Fibroblast of skin of left biceps (primary cell): ENCODE measurements around the gene BNC2.

Source experiments
- DNase-seq, 2 experiments: peaks; one replicate each; pipeline ENCODE4 v3.0.0-alpha.2; 2013; ENCODE audit warnings: low read depth in 2 of 2

BNC2 gene

GRCh38 chr9:16715404-16715803 lies 155.1 kb downstream of the BNC2 start:
- peak; percentile 89 to 91 for DNase-seq

DNA sequence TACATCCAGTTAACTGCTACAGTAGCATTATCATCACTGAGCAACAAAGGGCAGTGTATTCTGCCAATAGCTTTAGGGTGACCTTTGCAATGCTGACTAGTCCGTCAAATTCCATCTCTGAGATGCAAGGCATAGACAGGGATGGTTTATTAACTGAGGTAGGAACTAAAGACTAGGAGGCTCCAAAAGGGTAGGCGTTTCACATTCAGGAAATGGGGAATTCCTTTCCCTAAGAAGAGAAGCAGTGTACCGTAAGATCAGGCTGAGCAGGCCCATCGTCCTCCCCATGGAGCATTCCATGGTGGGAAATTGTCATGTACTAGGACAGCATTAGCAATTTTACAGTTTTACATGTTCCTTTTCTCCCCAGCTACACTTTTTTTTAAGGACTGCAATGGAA lies 157.7 kb downstream of the BNC2 start:
- no peak for DNase-seq

- DNase-seq = no peak
These were observed 159.6 kb downstream of the BNC2 start for GRCh38 chr9:16710888-16711287.

- DNase-seq = no peak
These were observed 160.5 kb downstream of the BNC2 start for GRCh38 chr9:16709924-16710323.

- DNase-seq = no peak
These were observed 161.6 kb downstream of the BNC2 start for GRCh38 chr9:16708656-16709435.

DNA sequence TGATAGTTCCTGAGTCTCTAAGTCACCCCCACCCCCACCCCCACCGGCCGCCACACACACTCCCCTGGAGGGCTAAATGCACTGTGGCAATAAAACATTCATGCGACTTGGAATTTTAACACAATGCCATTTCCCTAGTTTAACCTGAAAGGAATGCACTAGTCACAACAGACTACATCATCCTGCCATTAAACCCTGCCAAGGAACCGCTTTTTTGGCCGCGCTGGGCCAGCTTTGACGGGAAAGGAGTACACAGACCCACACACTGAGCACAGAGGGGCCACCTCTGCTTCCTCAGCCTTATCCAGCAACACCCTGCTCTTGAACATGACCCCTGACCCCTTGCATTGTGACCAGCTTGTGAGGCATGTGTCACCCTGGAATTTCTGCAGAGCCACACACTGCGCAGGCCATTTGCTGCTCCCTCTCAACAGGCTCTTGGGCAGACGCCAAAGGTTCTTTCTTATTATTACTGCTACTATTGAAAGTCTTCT lies 165.3 kb downstream of the BNC2 start:
- peak; percentile 94 to 95 for DNase-seq

- DNase-seq = peak in 1 of 2 experiments; percentile 61
These were observed 166.1 kb downstream of the BNC2 start for GRCh38 chr9:16704116-16705110.

GRCh38 chr9:16701347-16701746 lies 169.1 kb downstream of the BNC2 start:
- DNase-seq = no peak

GRCh38 chr9:16693616-16694015 lies 176.9 kb downstream of the BNC2 start:
- DNase-seq = no peak

DNA sequence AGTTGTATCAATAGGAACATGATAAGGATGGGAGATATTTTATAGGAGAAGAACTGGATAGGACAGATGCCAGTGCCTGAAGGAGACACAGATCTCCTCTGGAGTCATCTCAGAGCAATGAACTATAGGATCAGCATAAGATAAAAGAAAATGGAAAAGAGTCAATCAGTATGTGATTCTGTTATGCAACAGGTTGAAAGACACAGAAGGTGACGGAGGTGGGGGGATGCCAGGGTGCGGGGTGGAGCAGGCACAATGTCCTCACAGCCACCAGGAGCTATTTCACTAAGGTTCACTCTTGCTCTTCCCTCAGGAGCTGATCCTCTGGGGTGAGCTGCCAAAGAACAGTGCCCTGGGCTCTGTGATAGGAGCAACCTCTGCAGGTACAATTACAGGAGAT lies 179.8 kb downstream of the BNC2 start:
- no peak for DNase-seq

DNA sequence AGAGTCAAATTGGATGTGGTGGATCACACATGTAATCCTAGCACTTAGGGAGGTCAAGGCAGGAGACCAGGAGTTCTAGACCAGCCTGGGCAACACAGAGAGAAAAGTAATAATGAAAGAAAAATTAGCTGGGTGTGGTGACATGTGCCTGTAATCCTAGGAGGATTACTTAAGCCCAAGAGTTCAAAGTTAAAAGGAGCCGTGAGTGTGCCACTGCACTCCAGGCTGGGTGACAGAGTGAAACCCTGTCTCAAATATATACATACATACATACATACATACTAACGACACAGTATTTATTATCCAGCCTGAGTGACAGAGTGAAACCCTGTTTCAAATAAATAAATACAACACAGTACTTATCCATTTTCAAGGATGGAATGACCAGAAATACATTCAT lies 180.3 kb downstream of the BNC2 start:
- DNase-seq = no peak

- no peak for DNase-seq
These were observed 181.0 kb downstream of the BNC2 start for GRCh38 chr9:16689351-16689938.

- no peak for DNase-seq
These were observed 181.7 kb downstream of the BNC2 start for GRCh38 chr9:16688814-16689213.

DNA sequence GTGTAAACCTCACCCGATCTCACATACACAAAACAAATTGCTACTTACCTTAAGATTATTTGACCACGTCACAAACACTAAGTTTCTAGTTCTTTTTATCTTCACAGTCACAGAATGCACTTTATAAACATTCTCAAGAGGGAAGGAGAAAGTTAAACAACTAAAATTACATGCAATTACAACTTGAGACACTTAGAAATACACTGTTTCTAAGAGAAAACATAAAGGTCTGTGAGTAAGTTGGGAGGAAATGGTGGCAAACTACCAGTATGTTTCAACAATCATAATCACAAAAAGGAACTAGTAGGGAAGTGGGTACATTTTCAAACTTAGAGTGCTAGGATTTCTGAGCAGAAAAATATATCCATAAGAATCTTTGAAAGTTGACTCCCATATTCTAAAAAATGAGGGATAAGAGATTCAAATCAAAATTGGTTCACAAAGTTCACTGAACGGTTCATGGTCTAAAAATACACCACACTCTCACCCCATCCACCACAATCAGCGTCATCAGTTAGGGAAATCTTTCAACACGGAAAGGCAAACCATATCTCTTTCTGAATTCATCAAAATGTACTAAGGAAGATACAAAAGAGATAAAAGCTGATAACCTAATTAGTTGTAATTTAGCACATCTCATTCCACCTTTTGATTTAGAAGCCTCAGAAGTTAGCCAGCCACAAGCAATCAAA lies 182.6 kb downstream of the BNC2 start:
- DNase-seq = no peak

- no peak for DNase-seq
These were observed 187.1 kb downstream of the BNC2 start for GRCh38 chr9:16683326-16683725.

DNA sequence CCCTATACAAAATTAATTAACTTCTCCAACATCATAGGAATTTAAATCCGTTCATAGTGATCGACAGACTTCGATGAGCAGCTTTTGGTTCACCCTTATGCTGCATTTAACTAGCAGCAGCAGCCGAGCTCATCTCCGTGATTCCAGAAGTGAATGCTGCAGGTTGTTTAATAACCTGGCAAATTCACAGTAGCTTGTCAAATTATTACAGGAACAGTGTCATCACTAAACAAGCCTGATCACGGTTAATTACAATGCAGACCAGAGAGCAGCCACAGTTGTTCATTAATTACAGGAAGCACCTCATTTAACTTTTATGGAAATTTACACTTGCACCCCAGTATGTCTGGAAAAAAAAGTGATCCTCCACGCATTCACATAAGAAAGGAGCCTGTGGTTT lies 188.2 kb downstream of the BNC2 start:
- DNase-seq = no peak

- no peak for DNase-seq
These were observed 188.8 kb downstream of the BNC2 start for GRCh38 chr9:16681652-16681987.

- peak; percentile 72 to 77 for DNase-seq
These were observed 189.4 kb downstream of the BNC2 start for GRCh38 chr9:16680975-16681651.

DNA sequence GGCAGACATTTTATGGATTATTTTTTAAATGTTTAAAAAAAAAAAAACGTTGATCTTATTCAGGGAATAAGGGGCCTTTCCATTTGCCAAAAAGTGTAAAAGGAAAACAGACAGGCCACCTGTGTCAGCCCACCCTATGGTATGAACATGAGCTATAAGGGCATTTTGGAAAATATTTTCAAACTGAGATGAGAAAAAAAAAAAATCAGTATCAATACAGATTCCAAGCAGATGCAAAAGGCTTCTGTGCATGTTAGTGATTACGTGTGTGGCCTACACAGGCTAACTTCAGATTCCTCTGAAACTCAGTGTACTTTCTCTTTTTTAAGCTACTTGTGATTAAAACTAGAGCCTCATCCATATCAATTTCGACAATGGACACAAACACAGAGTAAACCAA lies 189.9 kb downstream of the BNC2 start:
- no peak for DNase-seq

DNA sequence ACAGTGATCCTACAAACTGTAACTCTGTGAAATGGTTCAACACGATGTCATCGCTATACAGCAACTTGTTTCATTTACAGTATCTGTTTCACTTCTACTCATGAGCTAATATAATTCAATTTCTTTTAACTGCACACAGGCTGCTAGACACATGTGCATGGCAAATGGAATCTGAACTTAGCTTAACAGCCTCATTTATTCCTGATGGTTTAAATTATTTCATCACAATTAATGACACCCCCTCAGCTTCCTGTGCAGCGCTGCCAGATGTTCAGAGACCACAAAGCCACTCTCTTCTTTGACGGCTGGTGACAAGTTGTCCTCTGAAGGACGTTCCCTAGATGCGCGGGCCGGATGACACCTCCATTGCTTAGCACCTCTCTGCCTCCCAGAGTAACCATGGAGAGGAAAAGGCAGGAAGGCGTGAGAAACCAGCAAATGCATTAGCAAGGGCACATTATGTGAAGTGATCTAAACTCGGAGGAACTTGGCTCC lies 191.1 kb downstream of the BNC2 start:
- peak; percentile 33 for DNase-seq

DNA sequence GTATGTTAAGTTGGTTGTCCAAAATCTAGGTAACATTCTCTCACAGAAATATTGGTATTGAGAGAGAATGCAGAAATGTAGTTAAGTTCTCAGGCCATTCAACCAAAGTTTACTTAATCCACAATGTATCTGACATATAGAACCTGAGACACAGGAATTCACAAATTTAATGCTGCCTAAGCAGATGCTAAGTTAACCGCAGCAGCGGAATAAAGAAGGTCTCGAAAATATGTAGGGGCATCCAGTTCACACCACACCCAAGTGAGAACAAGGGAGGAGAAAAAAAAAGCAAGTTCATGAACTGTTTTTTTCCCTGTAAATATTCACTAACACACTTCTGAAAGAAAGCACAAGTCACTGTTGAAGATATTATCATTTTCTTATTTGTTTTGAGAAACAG lies 194.0 kb downstream of the BNC2 start:
- no peak for DNase-seq
